SU-DHL-6 (cell line): ENCODE measurements around the gene RNU5D-1.

ENCODE experiments used
- CTCF ChIP-seq: fragments of 200-600 bp; sonication (generic); IDR thresholded peaks from one replicate; pipeline ENCODE4 v1.5.1; 2017; ENCODE audit warnings: antibody characterized with exemption, mild to moderate bottlenecking, low read length, moderate library complexity; ENCODE audit not compliant: insufficient read depth, poor library complexity, severe bottlenecking
- EZH2phosphoT487 ChIP-seq: fragments of 200-600 bp; sonication (generic), shearing (Covaris generic); conservative IDR thresholded peaks from 2 replicates; pipeline ENCODE4 v1.6.1; 2018; ENCODE audit warnings: mild to moderate bottlenecking, antibody characterized with exemption, low read length, moderate library complexity, mixed read lengths

- TF ChIP-seq CTCF, result peak; percentile 90
- TF ChIP-seq EZH2phosphoT487, result no peak
Measured at GRCh38 chr1:44730741-44731512, at the start of gene RNU5D-1.
